Measurements from ENCODE around the gene THPO.
A peak's percentile ranks its signal among the peaks of the same experiment; 100 is the strongest.

Gene THPO

DNA sequence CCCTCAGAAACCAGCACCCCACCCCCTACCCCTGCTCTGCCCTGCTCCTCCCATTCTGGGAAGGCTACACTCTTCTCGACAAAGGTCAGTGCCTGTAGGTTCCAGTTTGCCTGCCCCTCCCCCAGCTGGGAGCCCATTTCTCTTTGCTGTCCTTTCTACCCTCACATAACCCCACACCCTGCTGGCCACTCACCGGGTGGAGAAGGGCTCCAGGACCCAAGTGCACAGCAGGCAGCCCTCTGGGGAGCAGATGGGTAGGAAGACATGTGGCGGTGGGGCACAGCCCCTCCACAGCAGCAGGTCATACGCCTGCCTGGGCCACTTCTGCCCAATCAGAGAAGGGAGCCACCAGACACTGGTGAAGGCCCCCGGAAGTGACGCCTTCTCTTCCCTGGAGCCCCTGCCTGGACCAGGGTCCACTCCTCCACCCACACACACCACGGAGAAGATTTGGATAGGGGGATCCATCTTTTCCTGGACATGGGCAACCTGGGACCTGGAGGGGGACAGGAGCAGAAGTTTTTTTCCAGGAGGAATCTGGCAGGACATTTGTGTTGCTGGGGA, at the start of gene THPO:
Gene THPO (minus strand): TSS at position 326 of the 564 bp plus-strand sequence. CDS start 1,948 bp downstream, outside the sequence.
- DNase-seq = no peak

DNA sequence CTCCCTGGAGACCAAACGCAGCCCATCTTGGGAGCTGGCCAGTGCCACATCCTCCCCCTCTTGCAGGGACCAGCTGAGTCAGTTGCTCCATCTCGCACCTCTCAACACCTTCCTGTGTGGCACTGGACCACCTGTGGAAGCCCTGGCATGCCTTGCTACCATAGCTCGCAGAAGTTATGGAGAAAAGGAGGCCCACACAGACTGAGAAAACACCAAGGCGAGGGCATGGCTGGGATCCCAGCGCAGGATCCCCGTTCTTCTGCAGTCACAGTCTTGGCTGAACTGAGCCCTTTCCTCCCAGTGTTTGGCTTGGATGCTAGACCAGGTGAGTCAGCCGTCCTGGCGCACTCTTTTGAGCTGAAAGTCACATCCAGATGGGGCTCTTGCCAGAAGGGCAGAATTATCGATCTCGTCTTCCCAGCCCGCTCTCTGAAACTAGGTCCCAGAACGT, 48.7 kb upstream of the THPO start:
- DNase-seq = no peak

DNA sequence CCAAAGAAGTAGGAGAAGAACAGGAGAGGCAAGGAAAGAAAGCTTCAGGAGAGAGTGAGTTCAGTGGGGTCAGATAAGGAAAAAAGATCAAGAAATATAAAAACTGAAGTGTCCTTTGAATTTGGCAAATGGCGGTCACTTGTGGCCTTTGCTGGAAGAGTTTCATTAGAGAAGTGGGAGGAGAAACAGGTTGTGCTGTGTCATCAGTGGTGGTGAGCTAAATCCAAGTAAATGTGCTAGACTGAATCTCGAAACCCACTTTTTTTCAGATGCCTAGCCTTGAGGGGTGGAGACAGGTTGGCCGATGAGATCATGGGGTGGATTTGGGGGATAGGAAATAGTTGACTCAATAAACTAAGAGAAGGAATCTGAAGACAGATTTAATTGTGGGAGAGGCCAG, 45.6 kb upstream of the THPO start:
- no peak for DNase-seq

DNA sequence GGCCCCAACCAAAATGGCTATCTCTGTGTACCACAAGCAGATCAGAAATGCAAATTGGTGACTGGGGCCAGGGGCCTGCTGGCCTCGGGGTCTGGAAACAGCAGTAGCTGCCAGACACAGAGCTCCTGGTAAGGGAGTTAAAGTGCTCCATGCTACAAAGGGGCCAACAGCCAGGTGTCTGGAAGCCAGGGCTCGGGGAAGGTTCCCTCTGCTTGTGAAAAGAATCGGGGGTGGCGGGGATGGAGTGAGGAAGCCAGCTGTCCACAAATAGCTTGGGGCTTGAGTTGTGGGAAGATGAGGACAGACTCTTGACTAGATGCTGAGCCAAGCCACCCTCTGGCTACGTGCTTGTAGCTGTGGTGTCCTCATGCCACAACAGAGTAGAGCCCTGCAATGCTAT, 41.2 kb upstream of the THPO start:
- no peak for DNase-seq

DNA sequence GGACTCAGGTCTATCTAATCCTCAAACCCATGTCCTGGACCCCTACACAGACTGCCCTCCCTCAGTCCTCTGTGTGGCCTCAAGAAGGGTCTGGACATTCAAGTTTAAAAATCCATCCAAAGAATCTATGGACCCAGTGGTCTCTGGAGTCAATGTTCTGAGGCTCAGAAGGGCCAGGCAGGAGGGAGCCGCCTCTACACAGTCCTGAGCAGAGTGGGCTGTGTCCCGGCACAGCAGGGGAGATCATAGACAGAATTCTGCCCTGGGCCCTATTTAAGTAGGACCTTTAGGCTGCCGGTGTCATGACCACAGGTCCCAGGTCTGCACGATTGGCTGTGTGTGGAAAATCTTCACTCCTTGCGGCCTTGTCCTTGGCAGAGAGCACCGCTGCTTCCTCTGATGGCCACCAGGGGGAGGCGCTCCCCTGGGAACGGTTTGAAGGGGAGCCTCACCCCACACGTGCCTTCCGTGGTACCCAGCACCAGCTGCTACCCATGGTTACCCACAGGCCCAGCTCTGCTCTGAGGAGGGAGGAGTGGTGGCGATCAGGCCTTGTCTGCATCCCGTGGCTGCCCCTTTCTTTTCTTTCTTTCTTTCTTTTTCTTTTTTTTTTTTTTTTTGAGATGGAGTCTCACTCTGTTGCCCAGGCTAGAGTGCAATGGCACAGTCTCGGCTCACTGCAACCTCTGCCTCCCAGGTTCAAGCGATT, 39.8 kb upstream of the THPO start:
- DNase-seq = peak; percentile 26

DNA sequence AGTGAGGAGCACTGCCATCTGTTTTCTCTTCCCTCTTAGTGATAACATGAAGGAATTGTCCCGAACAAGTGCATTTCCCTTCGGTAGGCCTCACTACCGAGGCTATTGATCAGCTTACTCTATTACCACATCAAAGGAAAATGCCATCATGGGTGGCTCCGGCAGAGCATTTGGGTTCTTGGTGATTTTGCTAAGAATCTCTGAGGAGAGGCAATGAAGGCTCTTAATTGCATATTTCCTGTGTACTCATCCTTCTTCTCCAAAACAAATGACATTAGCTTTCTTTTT, 37.1 kb upstream of the THPO start:
- DNase-seq = no peak

DNA sequence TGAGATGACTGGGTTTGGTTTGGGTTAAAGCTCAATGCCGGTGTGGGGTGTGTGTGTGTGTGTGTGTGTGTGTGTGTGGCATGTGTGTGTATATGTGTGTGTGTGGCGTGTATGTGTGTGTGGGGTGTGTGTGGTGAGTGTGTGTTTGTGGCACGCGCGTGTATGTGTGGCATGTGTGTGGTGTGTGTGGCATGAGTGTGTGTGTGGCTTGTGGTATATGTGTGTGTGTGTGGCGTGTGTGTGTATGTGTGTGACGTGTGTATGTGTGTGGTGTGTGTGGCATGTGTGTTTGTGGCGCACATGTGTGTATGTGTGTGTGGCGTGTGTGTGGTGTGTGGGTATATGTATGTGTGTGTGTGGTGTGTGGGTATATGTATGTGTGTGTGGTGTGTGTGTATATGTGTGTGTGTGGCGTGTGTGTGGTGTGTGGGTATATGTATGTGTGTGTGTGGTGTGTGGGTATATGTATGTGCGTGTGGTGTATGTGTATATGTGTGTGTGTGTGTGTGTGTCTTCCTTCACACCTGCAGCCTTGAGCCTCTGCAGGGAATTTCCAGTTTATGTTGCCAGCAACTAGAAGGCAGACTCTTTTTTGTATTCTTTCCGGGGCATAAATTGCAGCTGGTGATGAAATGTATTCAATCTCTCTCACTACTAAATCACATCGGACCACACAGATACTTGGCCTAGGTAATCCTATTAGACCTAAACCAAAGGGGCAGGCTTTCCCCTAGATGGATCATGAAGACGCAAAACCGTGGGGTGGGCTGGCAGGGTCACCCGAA, 36.6 kb upstream of the THPO start:
- no peak for DNase-seq

DNA sequence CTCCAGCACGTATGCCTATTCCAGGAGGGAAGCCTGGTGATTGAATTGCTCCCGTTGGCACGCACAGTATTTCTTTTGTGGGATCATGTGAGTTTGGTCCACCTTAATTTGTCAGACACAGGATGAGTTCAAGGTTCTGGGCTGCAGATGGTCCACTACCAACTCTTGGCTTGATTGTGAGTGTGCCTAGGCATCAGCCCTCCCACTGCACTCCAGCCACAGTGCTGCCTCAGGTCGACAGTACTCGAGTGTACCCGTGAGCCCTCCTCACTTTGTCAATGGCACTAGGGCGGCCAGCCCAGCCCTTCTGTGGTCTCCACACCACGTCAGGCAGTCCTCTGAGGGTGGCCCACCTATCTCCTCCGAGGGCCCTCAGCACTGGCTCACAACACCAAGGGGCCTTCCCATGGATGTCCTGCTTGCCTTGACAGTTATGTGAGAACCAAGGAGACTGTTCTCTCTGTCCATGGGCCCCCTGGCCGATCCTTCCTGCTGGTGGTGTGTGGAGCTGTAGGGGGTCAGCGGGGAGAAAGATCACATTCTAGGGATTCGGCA, 32.0 kb upstream of the THPO start:
- DNase-seq = no peak

DNA sequence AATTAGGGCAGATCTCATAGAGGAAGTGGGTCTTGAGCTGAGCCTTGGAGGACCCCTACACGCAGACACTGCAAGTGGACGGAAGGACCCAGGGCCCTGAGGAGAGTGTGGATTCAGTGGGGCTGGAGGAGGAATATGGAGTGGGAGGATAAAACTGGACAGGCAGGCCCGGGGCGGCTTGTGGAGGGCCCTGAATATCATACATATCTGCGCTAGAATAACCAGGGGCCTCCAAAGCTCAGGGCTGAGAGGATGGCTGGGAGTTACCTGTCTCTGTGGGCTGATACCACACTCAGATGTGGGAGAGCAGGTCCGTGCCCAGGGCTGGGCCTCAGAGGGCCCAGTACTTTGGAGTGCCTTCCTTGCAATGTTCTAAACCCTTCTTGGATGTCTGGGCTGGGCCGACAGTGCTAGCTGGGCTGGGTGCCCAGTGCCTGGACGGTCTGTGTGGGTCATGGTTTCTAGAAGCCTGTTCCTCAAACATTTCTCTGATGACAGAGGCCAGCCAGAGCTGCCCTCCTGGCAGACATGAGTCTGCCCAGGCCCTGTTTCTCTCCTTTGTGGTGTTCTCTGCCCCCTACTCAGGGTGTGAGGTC, 31.4 kb upstream of the THPO start:
- no peak for DNase-seq

DNA sequence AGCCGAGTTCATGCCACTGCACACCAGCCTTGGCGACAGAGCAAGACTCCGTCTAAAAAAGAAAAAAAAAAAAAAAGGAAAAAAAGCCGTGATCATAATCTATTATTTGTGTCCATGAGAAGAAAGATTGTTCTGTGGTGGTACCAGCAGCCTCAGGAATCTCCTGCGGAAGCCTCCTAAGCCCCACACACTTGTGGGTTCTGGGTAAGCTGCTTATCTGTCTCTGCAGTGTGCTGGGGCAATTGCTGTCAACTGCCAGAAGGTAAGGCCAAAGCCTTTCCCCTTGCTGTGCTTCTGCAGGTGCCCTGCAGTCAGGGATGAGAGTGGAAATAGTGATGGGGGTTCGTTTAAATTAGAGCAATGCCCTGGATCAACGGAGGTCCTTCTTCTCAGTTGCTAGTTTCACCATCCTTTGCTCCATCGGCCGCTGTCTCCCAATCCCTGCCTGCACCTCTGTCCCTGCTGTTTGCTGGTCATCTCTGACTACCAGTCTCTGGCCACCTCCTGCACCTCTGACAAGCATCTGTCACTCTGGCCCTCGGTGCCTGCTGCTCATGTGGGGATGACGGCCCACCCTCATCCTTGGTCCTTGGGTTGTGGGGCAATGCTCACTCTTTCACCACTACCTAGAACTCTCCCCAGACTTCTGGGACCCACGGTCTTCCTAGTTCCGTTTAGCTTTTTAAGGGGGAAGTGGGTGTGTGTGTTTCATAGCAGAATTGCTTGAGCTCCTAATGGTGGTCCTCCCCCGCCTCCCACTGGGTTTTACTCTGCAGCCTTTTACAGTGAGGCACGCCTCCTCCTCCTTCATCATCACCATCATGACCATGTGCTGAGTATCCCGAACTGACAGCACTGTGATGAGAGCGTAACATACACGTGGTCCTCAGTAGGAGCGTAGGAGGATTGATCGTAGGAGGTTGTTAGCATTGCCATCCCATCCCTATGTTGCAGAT, 27.3 kb upstream of the THPO start:
- no peak for DNase-seq

DNA sequence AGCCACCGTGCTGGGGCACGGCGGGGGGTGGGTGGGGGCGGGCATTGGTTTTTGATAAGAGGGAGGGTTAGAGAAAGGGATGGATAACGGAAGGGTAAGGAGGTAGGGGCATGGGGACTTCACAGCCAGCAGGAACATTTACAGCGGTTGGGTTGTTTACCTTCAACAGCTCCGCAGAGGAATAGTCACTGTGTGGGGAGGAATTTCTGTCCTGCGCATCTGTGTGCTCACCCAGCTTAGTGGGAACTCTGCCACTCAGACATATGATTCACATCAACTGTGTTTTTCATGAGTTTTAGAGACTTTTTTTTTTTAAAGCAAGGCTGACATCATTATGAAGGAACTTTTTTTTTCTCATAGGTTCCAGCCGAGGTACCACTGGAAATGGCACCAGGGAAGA, 21.4 kb upstream of the THPO start:
- DNase-seq = no peak

DNA sequence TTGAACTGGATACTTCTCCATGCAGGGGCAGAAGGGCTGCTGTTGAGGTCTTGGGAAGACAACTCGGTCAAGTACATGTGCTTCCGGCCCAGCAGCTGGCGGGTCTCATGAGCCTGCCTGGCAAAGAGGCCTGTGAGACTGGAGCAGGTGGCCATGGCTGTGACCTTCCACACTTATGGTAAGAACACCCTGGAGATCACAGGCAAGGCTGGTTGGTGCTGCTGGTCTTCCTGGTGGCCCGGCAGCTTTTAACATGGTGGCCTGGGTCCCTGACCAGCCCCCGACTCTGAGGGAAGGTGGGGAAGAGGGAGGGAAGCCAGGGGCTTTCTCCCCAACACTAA, 17.3 kb upstream of the THPO start:
- DNase-seq = no peak

DNA sequence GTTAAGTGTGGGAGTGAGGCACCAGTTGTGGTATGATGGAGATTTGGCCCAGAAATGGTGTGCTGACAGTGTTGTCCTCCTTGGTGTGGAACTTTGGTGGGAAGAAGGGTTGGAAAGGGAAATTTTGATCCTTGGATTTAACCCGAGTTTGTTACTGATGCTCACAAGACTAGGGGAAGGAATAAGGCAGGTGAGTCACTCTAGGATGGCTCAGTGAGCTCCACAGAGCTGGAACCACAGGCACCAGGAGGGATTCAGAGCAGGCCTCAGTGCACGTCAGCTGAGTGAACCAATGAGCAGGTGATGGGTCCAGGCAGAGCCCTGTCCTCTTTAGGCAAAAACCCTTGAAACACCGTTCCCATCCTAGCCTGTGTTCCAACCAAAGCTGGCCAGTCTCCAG, 13.3 kb upstream of the THPO start:
- no peak for DNase-seq

DNA sequence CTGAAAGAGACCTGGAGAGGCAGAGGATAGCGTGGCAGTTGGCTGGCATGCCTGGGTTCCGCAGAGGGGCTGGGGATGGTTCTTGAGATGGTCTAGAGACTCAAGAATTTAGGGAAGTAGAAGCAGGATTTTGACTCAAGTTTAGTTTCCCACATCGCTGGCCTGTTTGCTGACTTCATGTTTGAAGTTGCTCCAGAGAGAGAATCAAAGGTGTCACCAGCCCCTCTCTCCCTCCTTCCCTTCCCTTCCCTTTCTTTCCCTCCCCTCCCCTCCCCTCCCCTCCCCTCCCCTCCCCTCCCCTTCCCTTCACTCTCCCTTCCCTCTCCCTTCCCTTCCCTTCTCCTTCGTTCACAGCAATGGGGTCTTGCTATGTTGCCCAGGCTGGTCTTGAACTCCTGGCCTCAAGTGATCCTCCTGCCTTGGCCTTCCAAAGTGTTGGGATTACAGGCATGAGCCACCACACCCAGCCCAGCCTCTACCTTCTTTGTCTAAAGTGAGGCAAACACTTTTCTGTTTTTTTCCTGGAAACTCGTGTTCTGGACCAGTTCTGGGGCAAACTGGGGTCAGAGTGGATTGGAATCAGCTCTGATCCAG, 12.0 kb upstream of the THPO start:
- no peak for DNase-seq

DNA sequence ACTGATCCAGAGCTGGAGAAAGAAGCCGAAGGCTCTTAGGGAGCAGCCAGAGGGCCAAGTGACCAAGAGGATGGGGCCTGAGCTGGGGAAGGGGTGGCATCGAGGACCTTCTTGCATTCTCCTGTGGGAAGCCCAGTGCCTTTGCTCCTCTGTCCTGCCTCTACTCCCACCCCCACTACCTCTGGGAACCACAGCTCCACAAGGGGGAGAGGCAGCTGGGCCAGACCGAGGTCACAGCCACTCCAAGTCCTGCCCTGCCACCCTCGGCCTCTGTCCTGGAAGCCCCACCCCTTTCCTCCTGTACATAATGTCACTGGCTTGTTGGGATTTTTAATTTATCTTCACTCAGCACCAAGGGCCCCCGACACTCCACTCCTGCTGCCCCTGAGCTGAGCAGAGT, 11.4 kb upstream of the THPO start:
- DNase-seq = no peak

DNA sequence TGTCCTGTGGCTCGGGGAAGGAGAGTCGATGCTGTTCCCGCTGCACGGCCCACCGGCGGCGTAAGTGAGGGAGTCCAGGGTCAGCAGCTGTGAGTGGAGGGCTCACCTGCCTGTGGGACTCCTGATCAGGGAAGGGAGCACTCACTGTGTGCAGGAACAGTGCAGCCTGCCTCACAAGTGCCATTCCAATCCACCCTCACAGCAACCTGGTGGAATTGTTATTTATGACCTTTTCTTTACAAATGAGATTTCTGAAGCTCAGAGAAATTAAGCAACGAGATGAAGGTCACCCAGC, 10.9 kb upstream of the THPO start:
- DNase-seq = no peak

DNA sequence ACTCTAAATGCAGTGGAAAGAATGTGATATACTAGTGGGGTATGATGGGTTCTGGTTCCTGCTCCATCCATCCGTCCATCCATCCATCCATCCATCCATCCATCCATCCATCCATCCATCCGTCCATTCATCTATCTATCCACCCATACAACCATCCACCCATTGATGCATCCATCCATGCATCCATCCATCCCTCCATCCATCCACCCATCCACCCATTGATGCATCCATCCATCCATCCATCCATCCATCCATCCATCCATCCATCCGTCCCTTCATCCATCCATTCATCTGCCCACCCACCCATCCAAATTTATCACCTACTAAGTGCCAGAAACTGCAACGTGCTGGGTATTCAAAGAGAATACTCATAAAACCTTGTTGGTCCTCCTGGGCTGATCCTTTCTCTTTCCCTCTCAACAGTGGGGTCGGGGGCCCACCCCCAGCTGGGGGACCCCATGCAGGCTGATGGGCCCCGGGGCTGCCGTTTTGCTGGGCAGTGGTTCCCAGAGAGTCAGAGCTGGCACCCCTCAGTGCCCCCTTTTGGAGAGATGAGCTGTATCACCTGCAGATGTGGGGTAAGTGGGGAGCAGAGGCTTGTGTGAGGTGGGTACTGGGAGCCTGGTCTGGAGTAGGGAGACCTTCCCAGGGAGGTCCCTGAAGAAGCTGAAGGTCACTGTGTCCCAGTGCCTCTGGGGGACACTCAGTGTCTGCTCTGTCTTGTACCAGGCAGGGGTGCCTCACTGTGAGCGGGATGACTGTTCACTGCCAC, 10.3 kb upstream of the THPO start:
- DNase-seq = no peak

DNA sequence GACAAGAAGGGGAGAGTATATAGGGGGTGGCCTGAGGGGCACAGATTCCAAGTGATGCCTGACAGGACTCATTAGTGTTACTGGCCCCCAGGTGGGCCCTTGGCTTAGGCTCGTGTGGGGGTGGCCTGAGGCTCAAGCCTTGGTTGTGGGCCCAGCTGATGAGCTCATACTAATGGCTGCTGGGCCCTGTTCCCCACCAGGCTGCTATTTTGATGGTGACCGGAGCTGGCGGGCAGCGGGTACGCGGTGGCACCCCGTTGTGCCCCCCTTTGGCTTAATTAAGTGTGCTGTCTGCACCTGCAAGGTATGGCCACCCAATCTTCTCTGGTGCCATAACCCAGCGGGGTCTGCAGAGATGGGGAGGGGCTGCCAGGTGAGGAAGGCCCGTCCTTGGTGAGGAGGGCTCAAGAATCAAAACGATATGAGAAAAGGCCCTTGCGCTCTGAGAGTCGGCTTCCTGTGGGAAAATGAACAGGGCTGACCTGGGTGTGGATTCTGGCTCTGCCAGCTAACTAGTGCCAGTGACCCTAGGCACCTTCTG, 9.2 kb upstream of the THPO start:
- no peak for DNase-seq

DNA sequence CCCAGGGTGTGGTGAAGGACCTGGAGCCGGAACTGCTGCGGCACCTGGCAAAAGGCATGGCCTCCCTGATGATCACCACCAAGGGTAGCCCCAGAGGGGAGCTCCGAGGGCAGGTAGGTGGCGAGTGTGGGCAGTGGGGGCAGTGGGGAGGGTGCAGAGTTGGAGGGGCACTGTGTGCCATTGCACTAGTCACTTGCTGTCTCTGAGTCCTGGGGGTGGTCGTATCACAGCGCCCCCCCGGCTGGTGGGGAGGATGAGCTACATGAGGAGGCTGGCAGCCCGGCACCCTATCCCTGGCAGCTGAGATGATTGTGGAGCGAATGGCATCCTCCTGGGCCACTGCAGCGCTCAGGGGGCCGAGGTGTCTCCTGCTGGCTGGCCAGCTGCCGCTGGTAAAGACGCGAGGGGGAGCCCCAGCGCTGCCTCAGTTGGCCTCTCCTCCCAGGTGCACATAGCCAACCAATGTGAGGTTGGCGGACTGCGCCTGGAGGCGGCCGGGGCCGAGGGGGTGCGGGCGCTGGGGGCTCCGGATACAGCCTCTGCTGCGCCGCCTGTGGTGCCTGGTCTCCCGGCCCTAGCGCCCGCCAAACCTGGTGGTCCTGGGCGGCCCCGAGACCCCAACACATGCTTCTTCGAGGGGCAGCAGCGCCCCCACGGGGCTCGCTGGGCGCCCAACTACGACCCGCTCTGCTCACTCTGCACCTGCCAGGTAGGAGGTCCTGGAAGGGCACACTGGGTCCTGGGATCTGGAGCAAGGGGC, 8.2 kb upstream of the THPO start:
- DNase-seq = no peak

DNA sequence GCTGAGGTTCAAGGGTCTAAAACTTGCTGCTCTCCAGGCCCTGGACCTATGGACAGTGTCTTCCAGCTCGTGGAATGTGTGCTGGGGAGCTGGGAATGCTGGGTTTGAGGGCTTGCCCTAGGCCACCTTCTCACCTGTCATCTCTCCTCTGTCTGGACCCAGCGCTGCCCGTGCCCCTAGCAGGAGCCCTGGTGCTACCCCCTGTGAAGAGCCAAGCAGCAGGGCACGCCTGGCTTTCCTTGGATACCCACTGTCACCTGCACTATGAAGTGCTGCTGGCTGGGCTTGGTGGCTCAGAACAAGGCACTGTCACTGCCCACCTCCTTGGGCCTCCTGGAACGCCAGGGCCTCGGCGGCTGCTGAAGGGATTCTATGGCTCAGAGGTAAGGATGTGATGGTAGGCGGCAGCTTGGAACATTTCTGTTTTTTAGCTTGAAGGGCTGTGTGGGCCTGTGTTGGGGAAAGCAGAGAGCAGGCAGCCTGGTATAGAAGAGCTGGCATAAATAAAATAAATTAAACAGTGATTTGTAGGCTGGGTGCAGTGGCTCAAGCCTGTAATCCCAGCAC, 6.9 kb upstream of the THPO start:
- DNase-seq = no peak

Measured in NCI-H1694 (cell line).